GM19395 (cell line): ENCODE measurements around the gene SOAT2.
A peak's percentile ranks its signal among the peaks of the same experiment; 100 is the strongest.
"Not testable (repeated sequence)": the region's sequence is repeated elsewhere in the genome, so short reads cannot be mapped to it uniquely, and the experiment has no call there.

Experiments
- ATAC-seq: cut with Tn5 transposase; IDR thresholded peaks from one replicate; pipeline ENCODE4 v1.9.1; 2021; ENCODE audit warnings: mild to moderate bottlenecking, moderate library complexity; ENCODE audit not compliant: unreplicated experiment

SOAT2 gene

GRCh38 chr12:53079226-53080117, 23.8 kb upstream of the SOAT2 start, which contains the start of gene SPRYD3:
TSS of gene SPRYD3 (minus strand) at chr12:53079390. CDS start at chr12:53079333, 57 bp downstream.
- ATAC-seq: peak; percentile 97

GRCh38 chr12:53082637-53083175, 20.6 kb upstream of the SOAT2 start:
- no peak for ATAC-seq

- no peak for ATAC-seq
Observed at GRCh38 chr12:53086361-53086760, 16.9 kb upstream of the SOAT2 start.

GRCh38 chr12:53090105-53090504, 13.2 kb upstream of the SOAT2 start:
- no peak for ATAC-seq

GRCh38 chr12:53090554-53090953, 12.7 kb upstream of the SOAT2 start:
- ATAC-seq: no peak

- no peak for ATAC-seq
Observed at GRCh38 chr12:53091756-53092155, 11.5 kb upstream of the SOAT2 start.

GRCh38 chr12:53093777-53094393, 9.4 kb upstream of the SOAT2 start:
- no peak for ATAC-seq

- ATAC-seq: no peak
Observed at GRCh38 chr12:53094394-53094787, 8.9 kb upstream of the SOAT2 start.

GRCh38 chr12:53094796-53095595, 8.3 kb upstream of the SOAT2 start:
- not testable (repeated sequence) for ATAC-seq

GRCh38 chr12:53095596-53095895, 7.7 kb upstream of the SOAT2 start:
- ATAC-seq: not testable (repeated sequence)

GRCh38 chr12:53096089-53096741, 7.1 kb upstream of the SOAT2 start:
- ATAC-seq: no peak

GRCh38 chr12:53096759-53097158, 6.5 kb upstream of the SOAT2 start:
- ATAC-seq: no peak

GRCh38 chr12:53097207-53097563, 6.1 kb upstream of the SOAT2 start:
- ATAC-seq: no peak

- no peak for ATAC-seq
Observed at GRCh38 chr12:53097564-53098353, 5.5 kb upstream of the SOAT2 start, which contains the start of gene IGFBP6. TSS of gene IGFBP6 (plus strand) at chr12:53097667. CDS start at chr12:53097718, 51 bp downstream.

GRCh38 chr12:53098354-53098981, 4.8 kb upstream of the SOAT2 start:
- ATAC-seq: no peak

GRCh38 chr12:53099071-53099882, 4.0 kb upstream of the SOAT2 start:
- ATAC-seq: no peak

GRCh38 chr12:53100466-53101151, 2.7 kb upstream of the SOAT2 start:
- ATAC-seq: no peak

GRCh38 chr12:53101266-53101665, 2.0 kb upstream of the SOAT2 start:
- ATAC-seq: no peak
